Erythroblast (primary cell): ENCODE results near the gene HAPSTR1.
"Not testable (repeated sequence)": the region's sequence is repeated elsewhere in the genome, so short reads cannot be mapped to it uniquely, and the experiment has no call there.

Experiments used
- DNase-seq, 2 experiments: peaks; one replicate each; lab custom pipeline; 2025; lab: John Stamatoyannopoulos, UW
- GATA1 ChIP-seq: IDR thresholded peaks from 2 replicates; pipeline ENCODE4 v1.6.1; 2011; ENCODE audit warnings: low read depth, mild to moderate bottlenecking, control low read depth, low read length, moderate library complexity
- POLR2A ChIP-seq: IDR thresholded peaks from 2 replicates; pipeline ENCODE4 v1.6.1; 2011; ENCODE audit warnings: mild to moderate bottlenecking, low read length

The HAPSTR1 gene

DNA sequence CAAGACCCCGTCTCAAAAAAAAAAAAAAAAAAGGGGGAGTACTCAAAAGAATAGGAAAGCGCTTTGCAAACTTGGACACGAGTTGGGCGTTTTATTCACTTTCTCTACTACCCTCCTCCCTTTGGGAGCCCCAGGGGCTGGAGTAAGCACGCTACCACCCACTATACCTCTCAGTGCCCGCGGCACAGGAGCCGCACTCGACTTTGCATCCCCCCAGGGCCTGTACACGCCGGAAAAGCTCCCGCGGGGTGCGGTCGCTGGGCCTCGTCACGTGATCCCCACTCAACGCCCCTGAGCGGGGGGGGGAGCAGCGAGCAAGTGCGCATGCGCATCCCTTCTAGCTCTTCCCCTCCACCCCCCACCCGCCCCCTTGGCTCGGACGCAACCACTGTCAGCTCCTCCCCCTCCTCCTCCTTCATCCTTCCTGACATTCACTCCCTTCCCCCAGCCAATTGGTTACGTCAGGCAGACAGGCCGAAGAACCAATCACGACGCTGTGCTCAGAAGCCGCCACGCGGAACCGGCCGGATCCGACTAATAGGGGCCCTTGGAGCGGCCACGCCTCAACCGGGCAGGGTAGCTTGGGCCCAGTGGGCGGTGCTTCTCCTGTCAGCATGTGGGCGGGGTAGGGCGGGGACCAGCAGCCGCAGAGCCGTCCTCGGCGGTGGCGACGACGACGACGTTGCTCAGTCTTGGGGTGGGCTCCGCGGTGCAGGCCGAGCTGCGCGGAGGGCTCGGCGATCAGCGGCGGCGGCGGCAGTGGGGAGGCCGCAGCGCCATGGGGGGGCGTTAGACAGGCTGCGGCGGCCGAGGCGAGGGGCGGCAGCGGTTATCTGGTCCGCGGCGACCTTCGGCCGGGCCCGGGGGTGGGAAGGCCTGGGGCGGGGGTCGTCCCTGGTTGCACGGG, at the start of gene HAPSTR1:
TSS of gene HAPSTR1 (plus strand) at position 685 of the 907 bp plus-strand sequence. CDS start 401 bp downstream, outside the sequence.
- DNase-seq = peak; percentile 100
- TF ChIP-seq POLR2A (peak; percentile 81), GATA1 (no peak)

GRCh38 chr16:9042533-9042932, 48.9 kb upstream of the HAPSTR1 start:
- DNase-seq = no peak
- TF ChIP-seq POLR2A = no peak
- no peak for TF ChIP-seq GATA1

- TF ChIP-seq POLR2A (no peak), GATA1 (no peak)
- no peak for DNase-seq
Observed at GRCh38 chr16:9042964-9043680, 48.3 kb upstream of the HAPSTR1 start.

DNA sequence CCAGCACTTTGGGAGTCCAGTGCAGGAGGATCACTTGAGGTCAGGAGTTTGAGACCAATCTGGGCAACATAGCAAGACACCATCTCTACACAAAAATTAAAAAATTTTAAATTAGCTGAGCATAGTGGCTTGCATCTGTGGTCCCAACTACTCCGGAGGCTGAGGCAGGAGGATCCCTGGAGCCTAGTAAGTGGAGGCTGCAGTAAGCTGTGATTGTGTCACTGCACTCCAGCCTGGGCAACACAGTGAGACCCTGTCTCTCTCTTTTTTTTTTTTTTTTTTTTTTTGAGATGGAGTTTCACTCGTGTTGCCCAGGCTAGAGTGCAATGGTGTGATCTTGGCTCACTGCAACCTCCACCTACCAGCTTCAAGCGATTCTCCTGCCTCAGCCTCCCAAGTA, 45.9 kb upstream of the HAPSTR1 start:
- DNase-seq = not testable (repeated sequence)

- TF ChIP-seq GATA1 = no peak
- TF ChIP-seq POLR2A = no peak
- DNase-seq = no peak
Observed at GRCh38 chr16:9046667-9047055, 44.8 kb upstream of the HAPSTR1 start.

GRCh38 chr16:9047689-9048301, 43.6 kb upstream of the HAPSTR1 start:
- DNase-seq = peak; percentile 57 to 77
- TF ChIP-seq GATA1 (no peak), POLR2A (no peak)

DNA sequence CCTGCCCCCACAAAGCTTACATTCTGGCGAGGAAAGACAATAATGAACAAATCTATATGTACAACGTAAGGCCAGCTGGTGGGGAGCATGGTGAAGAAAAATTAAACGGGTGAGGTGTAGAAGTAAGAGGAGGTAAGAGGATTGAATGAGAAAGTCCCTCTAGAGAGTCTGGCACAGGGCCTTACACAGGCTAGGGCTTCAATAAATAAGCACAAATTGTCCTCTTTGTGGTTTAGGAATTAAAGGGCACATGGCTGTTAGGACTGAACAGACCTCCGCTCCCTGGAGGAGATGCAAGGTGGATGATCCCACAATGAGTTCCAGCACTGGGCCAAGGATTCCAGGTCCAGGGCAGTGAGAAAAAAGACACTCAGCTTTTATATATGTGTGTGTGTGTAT, 43.1 kb upstream of the HAPSTR1 start:
- DNase-seq = no peak
- TF ChIP-seq GATA1 (no peak), POLR2A (no peak)

DNA sequence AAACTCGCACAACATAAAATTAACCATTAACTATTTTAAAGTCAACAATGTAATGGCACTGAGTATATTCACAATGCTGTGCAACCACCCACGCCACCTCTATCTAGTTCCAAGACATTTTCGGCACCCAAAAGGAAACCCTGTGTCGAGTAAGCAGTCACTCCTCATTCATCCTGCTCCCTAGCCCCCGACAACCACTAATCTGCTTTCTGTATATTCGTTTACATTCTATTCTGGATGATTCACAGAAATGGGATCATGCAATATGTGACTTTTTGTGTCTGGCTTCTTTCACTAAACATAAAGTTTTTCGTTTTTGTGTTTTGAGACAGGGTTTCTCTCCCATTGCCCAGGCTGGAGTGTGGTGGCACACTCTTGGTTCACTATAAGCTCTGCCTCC, 42.2 kb upstream of the HAPSTR1 start:
- DNase-seq = no peak
- TF ChIP-seq GATA1 (no peak), POLR2A (no peak)

DNA sequence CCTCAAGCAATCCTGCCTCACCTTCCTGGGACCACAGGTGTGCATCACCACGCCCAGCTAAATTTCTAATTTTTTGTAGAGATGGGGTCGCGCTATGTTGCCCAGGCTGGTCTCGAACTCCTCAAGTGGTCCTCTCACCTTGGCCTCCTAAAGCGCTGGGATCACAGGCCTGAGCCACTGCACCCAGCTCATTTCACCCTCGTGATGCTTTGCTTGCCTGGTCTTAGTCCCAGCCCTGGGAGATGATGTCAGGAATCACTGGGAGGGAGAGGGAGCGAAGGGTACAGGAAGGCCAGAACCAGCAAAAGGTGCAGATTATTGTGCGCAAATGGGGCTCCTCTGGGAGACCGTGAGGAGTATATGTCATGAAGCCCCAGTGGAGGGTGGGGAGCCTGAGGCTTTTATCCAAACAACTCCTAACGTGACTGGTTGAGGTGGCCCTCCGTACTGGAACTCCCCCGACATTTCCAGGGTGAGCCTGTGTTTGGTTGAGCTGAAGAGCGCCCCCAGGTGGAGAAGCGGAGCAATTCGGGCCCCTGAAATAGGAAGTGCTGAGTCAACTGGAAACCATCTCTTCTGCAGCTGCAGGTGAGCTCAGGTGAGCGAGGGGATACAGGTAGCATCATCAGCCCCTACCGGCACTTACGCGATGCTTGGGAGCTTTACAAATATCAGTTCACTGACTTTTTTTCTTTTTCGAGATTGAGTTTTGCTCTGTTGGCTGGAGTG, 41.2 kb upstream of the HAPSTR1 start:
- TF ChIP-seq GATA1 = no peak
- TF ChIP-seq POLR2A = no peak
- DNase-seq = peak; percentile 52 to 70

- peak; percentile 50 to 54 for DNase-seq
Observed at GRCh38 chr16:9053006-9053601, 38.3 kb upstream of the HAPSTR1 start.

GRCh38 chr16:9054460-9054859, 37.0 kb upstream of the HAPSTR1 start:
- TF ChIP-seq GATA1 = no peak
- TF ChIP-seq POLR2A = no peak
- no peak for DNase-seq

More at GRCh38 chr16:9053006-9053601, 38.3 kb upstream of the HAPSTR1 start:
- TF ChIP-seq POLR2A = no peak
- no peak for TF ChIP-seq GATA1

DNA sequence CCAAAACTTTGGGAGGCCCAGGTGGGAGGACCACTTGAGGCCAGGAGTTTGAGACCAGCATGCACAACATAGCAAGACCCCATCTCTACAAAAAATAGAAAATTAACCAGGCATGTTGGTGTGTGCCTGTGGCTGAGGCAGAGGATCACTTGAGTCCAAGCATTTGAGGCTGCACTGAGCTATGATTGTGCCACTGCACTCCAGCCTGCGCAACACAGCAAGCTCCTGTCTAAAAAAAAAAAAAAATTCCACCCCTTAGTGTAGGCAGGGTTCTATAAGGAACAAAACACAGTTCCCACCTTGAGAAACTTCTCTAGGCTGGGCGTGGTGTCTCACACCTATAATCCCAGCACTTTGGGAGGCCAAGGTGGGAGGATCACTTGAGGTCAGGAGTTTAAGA, 36.3 kb upstream of the HAPSTR1 start:
- DNase-seq = no peak
- TF ChIP-seq POLR2A (no peak), GATA1 (no peak)

DNA sequence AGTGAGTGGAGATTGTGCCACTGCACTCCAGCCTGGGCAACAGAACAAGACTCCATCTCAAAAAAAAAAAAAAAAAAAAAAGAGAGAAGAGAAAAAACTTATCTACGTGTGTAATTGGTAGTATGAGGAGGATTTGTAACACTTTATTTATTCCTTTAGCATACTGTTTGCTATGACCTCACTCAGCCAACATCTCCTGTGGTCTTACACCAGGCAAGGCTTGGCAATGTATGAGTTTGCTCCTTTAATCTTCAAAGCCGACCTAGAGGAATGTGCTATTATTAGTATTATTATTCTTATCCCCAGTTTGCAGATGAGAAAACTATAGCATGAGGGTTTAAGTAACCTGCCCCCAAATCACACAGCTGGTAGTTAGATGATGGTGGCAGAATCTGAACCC, 35.8 kb upstream of the HAPSTR1 start:
- TF ChIP-seq POLR2A = no peak

More for the DNA sequence above, 35.8 kb upstream of the HAPSTR1 start:
- no peak for DNase-seq
